ENCODE results near the gene TNFSF15.
"Not testable (repeated sequence)": the region's sequence is repeated elsewhere in the genome, so short reads cannot be mapped to it uniquely, and the experiment has no call there.

Gene TNFSF15

DNA sequence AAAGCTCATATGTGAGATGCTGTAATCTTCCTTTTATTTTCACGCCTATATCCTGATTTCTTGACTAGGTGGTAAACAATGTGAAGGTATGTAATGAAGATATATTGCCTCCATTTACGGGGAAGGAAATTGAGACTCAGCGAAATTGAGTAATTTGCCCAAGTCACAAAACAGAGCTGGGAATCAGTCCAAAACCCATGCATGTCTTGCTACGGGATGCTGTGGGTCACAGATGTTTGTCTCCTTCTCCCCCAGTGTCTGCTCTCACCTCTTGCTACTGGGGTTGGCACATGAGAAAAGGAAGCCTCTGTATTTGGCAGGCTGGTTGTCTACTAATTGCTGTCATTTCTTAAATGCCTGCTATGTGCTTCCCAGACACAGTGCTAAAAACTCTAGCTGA is 70.1 kb downstream of the TNFSF15 start:
- no peak for TF ChIP-seq ZC3H10 (CRISPR knock-in tag; IDR thresholded peaks at IDR 0.05)
- TF ChIP-seq ZFP30 (CRISPR knock-in tag; IDR thresholded peaks at IDR 0.05), result no peak
- TF ChIP-seq RARB (CRISPR knock-in tag; IDR thresholded peaks at IDR 0.05), result no peak
- TF ChIP-seq PPARA (CRISPR knock-in tag; IDR thresholded peaks at IDR 0.05; ENCODE audit: borderline replicate concordance), result no peak
- TF ChIP-seq ARNTL (CRISPR knock-in tag; IDR thresholded peaks at IDR 0.05; ENCODE audit: borderline replicate concordance, low read depth), result no peak
- TF ChIP-seq CSDC2 (CRISPR knock-in tag; IDR thresholded peaks at IDR 0.05), result no peak
- ATAC-seq, result peak; percentile 29

DNA sequence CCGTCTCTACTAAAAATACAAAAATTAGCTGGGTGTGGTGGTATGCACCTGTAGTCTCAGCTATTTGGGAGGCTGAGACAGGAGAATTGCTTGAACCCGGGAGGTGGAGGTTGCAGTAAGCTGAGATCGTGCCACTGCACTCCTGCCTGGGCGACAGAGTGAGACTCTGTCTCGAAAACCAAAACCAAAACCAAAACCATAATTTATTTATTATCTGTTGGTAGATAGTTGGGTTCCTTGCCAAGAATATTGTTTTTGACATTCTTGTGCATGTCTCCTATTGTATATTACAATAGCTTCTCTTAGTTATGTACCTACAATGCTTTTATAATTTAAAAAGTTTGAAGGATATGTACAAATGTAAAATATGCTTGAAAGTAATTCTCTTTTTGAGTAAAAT is 70.7 kb downstream of the TNFSF15 start:
- not testable (repeated sequence) for ATAC-seq

Data from SK-N-SH treated with all-trans-retinoic acid at 6 μM for 48 hours (cell line).